ENCODE measurements around the gene TMEM134. TPM values are rescaled to one million over a fixed set of nuclear protein-coding genes. Genes with fewer than 3 reads are reported as not detected.

TMEM134 gene
- total RNA-seq, 1 experiment from 2014 or later, result 36.0 TPM

DNA sequence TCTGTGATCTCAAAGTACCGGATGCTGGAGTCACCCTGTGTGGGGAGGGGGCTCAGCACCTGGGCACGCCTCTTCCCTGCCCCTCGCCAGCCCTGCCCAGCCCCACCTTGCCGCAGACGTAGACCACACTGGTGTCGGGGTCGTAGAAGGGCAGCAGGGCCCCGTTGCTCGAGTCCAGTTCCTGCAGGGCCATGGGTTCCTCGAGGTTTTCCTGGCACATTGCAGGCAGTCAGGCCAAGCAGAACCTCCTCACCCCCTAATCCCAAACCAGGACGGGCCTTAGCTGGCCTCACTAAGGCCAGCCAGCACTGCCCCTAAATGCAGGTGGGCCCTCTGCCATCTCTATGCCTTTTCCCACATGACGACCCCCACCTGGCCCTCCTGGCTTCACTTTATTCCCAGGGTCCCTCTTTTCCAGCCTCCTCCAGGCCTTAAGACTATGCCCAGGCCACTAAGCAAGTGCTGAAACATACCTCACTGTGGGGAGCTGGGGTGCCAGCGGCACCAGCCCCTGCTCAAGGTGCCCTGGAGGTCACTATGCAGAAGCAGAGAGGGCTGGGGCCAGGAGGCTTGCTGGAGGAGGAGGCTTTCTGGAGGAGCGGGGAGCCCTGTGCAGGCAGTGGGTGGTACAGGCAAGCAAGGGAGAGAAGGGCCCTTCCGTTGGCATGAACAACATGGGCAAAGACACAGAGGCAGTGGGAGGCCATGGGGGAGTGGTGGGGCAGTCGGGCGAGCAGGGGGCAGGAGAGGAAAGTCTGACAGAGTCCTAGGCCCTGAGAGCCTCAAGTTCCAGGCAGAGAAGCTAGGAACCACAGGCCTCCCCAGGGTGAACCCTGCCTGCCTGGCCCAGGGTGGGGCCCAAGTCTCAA lies 28.6 kb downstream of the TMEM134 start:
- ChIA-PET CTCF (interaction anchor here (0.6 kb wide), 1 partner anchor 802 kb away, joined by 3 read pairs; the partner anchor contains the start of gene RBM4), POLR2A (ENCODE audit: low non-redundant PET) (interaction anchor here (0.6 kb wide), 1 partner anchor 20 kb away, joined by 7 read pairs; no protein-coding TSS in a partner anchor)
- no peak overlapping the region for H3K4me3 ChIP-seq (ENCODE audit: low read depth, low read length, poor library complexity, severe bottlenecking)
- peak overlapping the region; percentile 40 for H3K27ac ChIP-seq (ENCODE audit: low read depth, low read length, poor library complexity, severe bottlenecking)
- DNase-seq (ENCODE audit: low spot score), result no peak
- peaks cover 5% of the 10 kb centered on the region for H3K4me1 ChIP-seq (ENCODE audit: insufficient read depth, low read length, poor library complexity, severe bottlenecking)
- TF ChIP-seq EZH2 (IDR thresholded peaks at IDR 0.05; ENCODE audit: borderline replicate concordance, low read depth, low read length, poor library complexity, severe bottlenecking), result no peak
- TF ChIP-seq, protein P1, sequence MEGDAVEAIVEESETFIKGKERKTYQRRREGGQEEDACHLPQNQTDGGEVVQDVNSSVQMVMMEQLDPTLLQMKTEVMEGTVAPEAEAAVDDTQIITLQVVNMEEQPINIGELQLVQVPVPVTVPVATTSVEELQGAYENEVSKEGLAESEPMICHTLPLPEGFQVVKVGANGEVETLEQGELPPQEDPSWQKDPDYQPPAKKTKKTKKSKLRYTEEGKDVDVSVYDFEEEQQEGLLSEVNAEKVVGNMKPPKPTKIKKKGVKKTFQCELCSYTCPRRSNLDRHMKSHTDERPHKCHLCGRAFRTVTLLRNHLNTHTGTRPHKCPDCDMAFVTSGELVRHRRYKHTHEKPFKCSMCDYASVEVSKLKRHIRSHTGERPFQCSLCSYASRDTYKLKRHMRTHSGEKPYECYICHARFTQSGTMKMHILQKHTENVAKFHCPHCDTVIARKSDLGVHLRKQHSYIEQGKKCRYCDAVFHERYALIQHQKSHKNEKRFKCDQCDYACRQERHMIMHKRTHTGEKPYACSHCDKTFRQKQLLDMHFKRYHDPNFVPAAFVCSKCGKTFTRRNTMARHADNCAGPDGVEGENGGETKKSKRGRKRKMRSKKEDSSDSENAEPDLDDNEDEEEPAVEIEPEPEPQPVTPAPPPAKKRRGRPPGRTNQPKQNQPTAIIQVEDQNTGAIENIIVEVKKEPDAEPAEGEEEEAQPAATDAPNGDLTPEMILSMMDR (conservative IDR thresholded peaks at IDR 0.05; ENCODE audit: low read depth, low read length), result no peak
- no peaks in the 10 kb centered on the region for H3K9me3 ChIP-seq (ENCODE audit: low read depth, low read length, poor library complexity, severe bottlenecking)
- no TSS peak for BruUV-seq (replicated peaks)
- no peaks in the 10 kb centered on the region for H3K27me3 ChIP-seq (replicated peaks; ENCODE audit: insufficient read depth, low read depth, low read length, poor library complexity)
- intact Hi-C loops (cut with micrococcal nuclease; ENCODE audit: unreplicated experiment), result no loop called here
- peaks cover 18% of the 10 kb centered on the region for H3K36me3 ChIP-seq (ENCODE audit: insufficient read depth, low read length, poor library complexity, severe bottlenecking)

DNA sequence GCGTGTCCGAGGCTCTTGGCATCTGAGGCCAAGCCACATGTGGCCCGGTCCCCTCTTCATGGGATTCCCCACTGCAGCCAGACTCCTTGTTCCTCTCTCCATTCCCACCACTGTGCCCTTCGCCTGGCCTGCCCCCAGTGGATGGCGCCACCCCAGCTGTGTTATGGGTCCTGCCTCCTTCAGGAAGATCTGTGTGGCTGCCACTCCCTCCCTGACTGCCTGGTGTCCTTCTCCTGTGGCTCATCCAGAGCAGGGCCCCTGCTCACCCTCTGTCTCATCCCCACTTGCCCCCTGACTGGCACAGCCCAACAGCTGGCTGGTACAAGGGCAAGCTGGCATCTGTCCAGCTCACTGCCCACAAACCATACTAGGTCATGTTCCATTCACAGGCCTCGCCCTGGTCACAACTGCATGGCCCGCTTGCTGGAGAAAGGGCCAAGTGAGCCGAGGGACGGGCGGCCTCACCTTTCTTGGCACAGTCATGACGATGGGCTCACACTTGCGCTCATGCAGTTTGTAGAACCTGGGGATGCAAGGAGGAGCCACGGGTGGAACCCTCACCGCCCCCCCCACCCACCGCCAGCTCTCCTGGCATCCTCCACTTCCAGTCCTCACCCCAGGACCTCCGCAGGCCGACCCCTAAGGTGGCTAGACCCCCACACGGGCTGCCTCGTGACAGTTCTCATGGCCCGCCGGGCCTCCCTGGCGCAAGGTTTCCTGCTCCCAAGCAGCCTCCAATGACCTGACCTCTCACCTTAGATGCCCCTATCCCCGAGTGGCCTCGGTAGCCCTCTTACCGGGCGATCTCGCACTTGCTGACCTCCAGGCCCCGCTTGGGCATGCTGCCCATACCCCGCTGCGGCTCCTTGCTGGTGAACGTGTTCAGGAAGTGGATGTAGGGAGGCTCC lies 29.5 kb downstream of the TMEM134 start:
- no TSS peak for BruUV-seq (replicated peaks)
- ChIA-PET CTCF (interaction anchor here (0.6 to 1.0 kb wide), 2 partner anchors 38 to 801 kb away, joined by 3 read pairs; partner anchors contain the start of genes PPP1CA and RBM4), POLR2A (ENCODE audit: low non-redundant PET) (interaction anchor here (0.7 kb wide), 1 partner anchor 9 kb away, joined by 3 read pairs; no protein-coding TSS in a partner anchor)
- Histone ChIP-seq H3K9me3 (ENCODE audit: low read depth, low read length, poor library complexity, severe bottlenecking) (no peaks in the 10 kb centered on the region), H3K4me1 (ENCODE audit: insufficient read depth, low read length, poor library complexity, severe bottlenecking) (peaks cover 5% of the 10 kb centered on the region), H3K27ac (ENCODE audit: low read depth, low read length, poor library complexity, severe bottlenecking) (no peak overlapping the region), H3K4me3 (ENCODE audit: low read depth, low read length, poor library complexity, severe bottlenecking) (no peak overlapping the region), H3K36me3 (ENCODE audit: insufficient read depth, low read length, poor library complexity, severe bottlenecking) (peaks cover 20% of the 10 kb centered on the region), H3K27me3 (replicated peaks; ENCODE audit: insufficient read depth, low read depth, low read length, poor library complexity) (no peaks in the 10 kb centered on the region)
- intact Hi-C loops (cut with micrococcal nuclease; ENCODE audit: unreplicated experiment), result no loop called here
- TF ChIP-seq EZH2 (IDR thresholded peaks at IDR 0.05; ENCODE audit: borderline replicate concordance, low read depth, low read length, poor library complexity, severe bottlenecking), result no peak
- TF ChIP-seq, protein P1 (conservative IDR thresholded peaks at IDR 0.05; ENCODE audit: low read depth, low read length), result peak; percentile 53; the same call in 1 of the 2 replicates
- peak; percentile 60 for DNase-seq (ENCODE audit: low spot score)

- POLR2A ChIA-PET (ENCODE audit: low non-redundant PET), result no interaction called here
- no peak overlapping the region for H3K4me3 ChIP-seq (ENCODE audit: low read depth, low read length, poor library complexity, severe bottlenecking)
- no peaks in the 10 kb centered on the region for H3K27me3 ChIP-seq (replicated peaks; ENCODE audit: insufficient read depth, low read depth, low read length, poor library complexity)
- no TSS peak for BruUV-seq (replicated peaks)
- intact Hi-C loops (cut with micrococcal nuclease; ENCODE audit: unreplicated experiment), result no loop called here
- H3K27ac ChIP-seq (ENCODE audit: low read depth, low read length, poor library complexity, severe bottlenecking), result no peak overlapping the region
- DNase-seq (ENCODE audit: low spot score), result no peak
- CTCF ChIA-PET, result interaction anchor here (1.0 kb wide), 1 partner anchor 37 kb away, joined by 3 read pairs; the partner anchor contains the start of gene PPP1CA
- H3K4me1 ChIP-seq (ENCODE audit: insufficient read depth, low read length, poor library complexity, severe bottlenecking), result no peaks in the 10 kb centered on the region
- peaks cover 31% of the 10 kb centered on the region for H3K36me3 ChIP-seq (ENCODE audit: insufficient read depth, low read length, poor library complexity, severe bottlenecking)
- no peaks in the 10 kb centered on the region for H3K9me3 ChIP-seq (ENCODE audit: low read depth, low read length, poor library complexity, severe bottlenecking)
- TF ChIP-seq, protein P1 (conservative IDR thresholded peaks at IDR 0.05; ENCODE audit: low read depth, low read length), result no peak
- TF ChIP-seq EZH2 (IDR thresholded peaks at IDR 0.05; ENCODE audit: borderline replicate concordance, low read depth, low read length, poor library complexity, severe bottlenecking), result no peak
Measured at GRCh38 chr11:67438158-67438902, 30.7 kb downstream of the TMEM134 start.

Data from A673 (cell line).